HG03354 (cell line): ENCODE data around the gene EGFR.

Experiments used
- ATAC-seq: cut with Tn5 transposase; IDR thresholded peaks from one replicate; pipeline ENCODE4 v1.9.1; 2021; ENCODE audit warnings: mild to moderate bottlenecking; ENCODE audit not compliant: unreplicated experiment, poor library complexity, severe bottlenecking

EGFR gene

GRCh38 chr7:55005241-55005851 is 13.5 kb upstream of the EGFR start:
- no peak for ATAC-seq

GRCh38 chr7:55006499-55006898 is 12.3 kb upstream of the EGFR start:
- ATAC-seq, result no peak

GRCh38 chr7:55013851-55014250 is 5.0 kb upstream of the EGFR start:
- ATAC-seq, result no peak

- ATAC-seq, result no peak
Observed at GRCh38 chr7:55016061-55016745, 2.6 kb upstream of the EGFR start.

- ATAC-seq, result no peak
Observed at GRCh38 chr7:55016746-55017090, 2.1 kb upstream of the EGFR start.

- ATAC-seq, result no peak
Observed at GRCh38 chr7:55017841-55018240, 976 bp upstream of the EGFR start.

GRCh38 chr7:55019191-55019690 is 424 bp downstream of the EGFR start:
- no peak for ATAC-seq

GRCh38 chr7:55019691-55020465 is 1.1 kb downstream of the EGFR start:
- ATAC-seq, result no peak

- ATAC-seq, result no peak
Observed at GRCh38 chr7:55020466-55020871, 1.7 kb downstream of the EGFR start.

GRCh38 chr7:55021053-55021452 is 2.2 kb downstream of the EGFR start:
- ATAC-seq, result no peak

- ATAC-seq, result no peak
Observed at GRCh38 chr7:55022002-55022985, 3.5 kb downstream of the EGFR start.

GRCh38 chr7:55023841-55024505 is 5.2 kb downstream of the EGFR start:
- no peak for ATAC-seq

GRCh38 chr7:55024776-55025175 is 6.0 kb downstream of the EGFR start:
- ATAC-seq, result no peak

- no peak for ATAC-seq
Observed at GRCh38 chr7:55026086-55026790, 7.4 kb downstream of the EGFR start.

- ATAC-seq, result no peak
Observed at GRCh38 chr7:55026867-55027490, 8.2 kb downstream of the EGFR start.

GRCh38 chr7:55028011-55028410 is 9.2 kb downstream of the EGFR start:
- no peak for ATAC-seq

GRCh38 chr7:55030314-55030713 is 11.5 kb downstream of the EGFR start:
- ATAC-seq, result no peak

- no peak for ATAC-seq
Observed at GRCh38 chr7:55031075-55031474, 12.3 kb downstream of the EGFR start.
